ENCODE data around the gene ELF1.
"Not testable (repeated sequence)": the region's sequence is repeated elsewhere in the genome, so short reads cannot be mapped to it uniquely, and the experiment has no call there.

The ELF1 gene

GRCh38 chr13:40886017-40886416 is 133.1 kb downstream of the ELF1 start:
- no peak for DNase-seq (ENCODE audit: low read depth)

GRCh38 chr13:40884175-40884574 is 134.9 kb downstream of the ELF1 start:
- DNase-seq (ENCODE audit: low read depth): not testable (repeated sequence)
